Coronary artery (tissue), 2 donors: ENCODE data around the gene TNFRSF1B.

Source experiments
- DNase-seq: peaks from one replicate; pipeline ENCODE4 v3.0.0-alpha.2; 2017; ENCODE audit warnings: low spot score
- H3K27ac ChIP-seq, 2 donors: fragments of 200-600 bp; sonication (generic); one replicate each; pipeline ENCODE4 v1.5.1; 2016 to 2019
- H3K4me3 ChIP-seq: fragments of 200-600 bp; sonication (generic); 2 replicates; pipeline ENCODE4 v1.5.1; 2016; ENCODE audit warnings: mild to moderate bottlenecking, moderate library complexity
- CTCF ChIP-seq: fragments of 200-600 bp; sonication (generic); IDR thresholded peaks from one replicate; pipeline ENCODE4 v1.5.1; 2019; ENCODE audit warnings: antibody characterized with exemption

The TNFRSF1B gene

DNA sequence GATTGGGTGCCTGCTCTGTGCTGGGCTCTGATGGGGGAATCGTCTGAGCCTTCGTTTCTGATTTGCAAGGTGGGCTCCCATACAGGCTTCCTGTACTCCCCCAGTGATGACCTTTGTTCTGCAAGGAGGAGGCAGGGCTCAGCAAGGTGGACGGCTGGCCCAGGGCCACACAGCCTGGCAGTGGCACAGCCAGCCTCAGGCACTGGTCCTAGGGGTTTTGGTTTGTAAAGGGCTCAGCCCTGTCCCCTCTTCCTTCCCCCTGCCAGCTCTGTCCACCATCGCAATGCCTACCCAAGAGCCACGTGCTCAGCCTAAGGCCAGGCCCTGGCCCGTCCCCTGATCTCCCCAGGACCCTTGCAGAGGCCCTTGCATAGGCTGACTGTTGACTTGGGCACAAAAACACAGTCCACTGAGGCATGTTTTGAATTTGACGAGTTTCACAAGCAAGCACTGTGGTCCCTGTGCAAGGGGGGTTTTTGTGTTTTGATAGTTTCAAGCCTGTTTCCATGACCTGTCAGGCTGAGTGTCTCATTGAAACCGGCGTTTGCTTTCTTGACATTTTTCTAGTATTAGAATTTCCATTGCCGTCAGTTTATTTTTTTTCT lies 39.5 kb upstream of the TNFRSF1B start:
- no peak for DNase-seq
- Histone ChIP-seq H3K4me3 (no peak overlapping the region), H3K27ac (no peak overlapping the region)
- no peak for TF ChIP-seq CTCF

DNA sequence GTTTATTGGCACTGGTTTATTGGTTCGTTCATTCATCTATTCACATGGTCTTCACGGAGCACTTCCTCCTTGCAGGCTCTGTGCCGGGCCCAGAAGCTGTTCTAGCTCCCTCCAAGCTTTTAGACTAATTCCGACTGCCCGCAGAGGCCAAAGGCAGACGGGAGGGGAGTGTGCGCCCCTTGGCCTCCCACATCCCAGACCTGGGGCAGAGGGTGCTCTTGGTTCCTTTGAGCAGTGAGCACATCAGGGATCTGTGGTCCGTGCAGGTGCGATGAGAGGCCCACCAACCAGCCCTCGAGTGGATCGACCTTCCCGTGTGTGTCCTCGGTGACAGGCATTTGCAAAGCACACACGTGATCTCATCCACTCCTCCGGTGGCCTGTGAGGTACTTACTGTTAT lies 38.7 kb upstream of the TNFRSF1B start:
- H3K4me3 ChIP-seq, result no peak overlapping the region
- no peak for DNase-seq
- TF ChIP-seq CTCF, result no peak
- no peak overlapping the region for H3K27ac ChIP-seq

GRCh38 chr1:12129624-12130023 lies 37.2 kb upstream of the TNFRSF1B start:
- no peak for TF ChIP-seq CTCF
- no peak overlapping the region for H3K4me3 ChIP-seq
- no peak overlapping the region for H3K27ac ChIP-seq
- no peak for DNase-seq

GRCh38 chr1:12130466-12131130 lies 36.2 kb upstream of the TNFRSF1B start:
- Histone ChIP-seq H3K27ac (peak overlapping the region in 1 of 2 donors; percentile 35), H3K4me3 (no peak overlapping the region)
- TF ChIP-seq CTCF, result no peak
- DNase-seq, result peak; percentile 63

- TF ChIP-seq CTCF, result no peak
- H3K27ac ChIP-seq, result peak overlapping the region in 1 of 2 donors; percentile 69
- no peak overlapping the region for H3K4me3 ChIP-seq
- no peak for DNase-seq
Observed at GRCh38 chr1:12132078-12132477, 34.7 kb upstream of the TNFRSF1B start.

GRCh38 chr1:12134716-12135115 lies 32.1 kb upstream of the TNFRSF1B start:
- Histone ChIP-seq H3K27ac (no peak overlapping the region), H3K4me3 (no peak overlapping the region)
- peak; percentile 61 for DNase-seq
- no peak for TF ChIP-seq CTCF

GRCh38 chr1:12135612-12136011 lies 31.2 kb upstream of the TNFRSF1B start:
- H3K27ac ChIP-seq, result peak overlapping the region in 1 of 2 donors; percentile 40
- DNase-seq, result peak; percentile 72
- no peak for TF ChIP-seq CTCF
- no peak overlapping the region for H3K4me3 ChIP-seq
